Endothelial cell of umbilical vein (primary cell): ENCODE results near the gene DNAJC6. TPM values are rescaled to one million over a fixed set of nuclear protein-coding genes. Genes with fewer than 3 reads are reported as not detected.

Experiments
- BruUV-seq: library from RNA; stranded (reverse); fragments of 400-500 nt; replicated peaks from 2 replicates; lab custom pipeline; 2021; lab: Mats Ljungman, UMichigan
- CTCF ChIA-PET: fragments of 300-600, 350-600 bp; sonication (Branson Sonifier 250); formaldehyde crosslinking; loops from one replicate; lab custom pipeline; 2021; ENCODE audit warnings: antibody characterized with exemption, inconsistent platforms; lab: Charles Lee
- POLR2A ChIA-PET: fragments of 300-600, 350-600 bp; sonication (Branson Sonifier 250); formaldehyde crosslinking; loops from one replicate; lab custom pipeline; 2021; ENCODE audit warnings: antibody characterized with exemption, inconsistent platforms; lab: Charles Lee
- DNase-seq: peaks from one replicate; pipeline ENCODE4 v3.0.0-alpha.2; 2011; ENCODE audit warnings: low read depth, low spot score
- FAIRE-seq: peaks from 2 replicates; lab custom pipeline; 2011; peaks lifted over from hg19 to GRCh38; lab: Jason Lieb, UNC
- H2AFZ ChIP-seq: 2 replicates; pipeline ENCODE4 v1.6.0; 2012; ENCODE audit warnings: low read depth, low read length, control low read depth, inconsistent platforms
- H3K27ac ChIP-seq: 2 replicates; pipeline ENCODE4 v1.5.1; 2011; ENCODE audit warnings: low read depth, mild to moderate bottlenecking, control low read depth, low read length, moderate library complexity; ENCODE audit not compliant: insufficient read depth
- H3K27me3 ChIP-seq, 2 experiments: 2 replicates each; pipeline versions ENCODE4 v1.6.0 to v1.6.1; 2011; ENCODE audit warnings: low read length in 2 of 2, mixed read lengths in 1 of 2; ENCODE audit not compliant: control insufficient read depth in 2 of 2, insufficient read depth in 2 of 2
- H3K36me3 ChIP-seq, 2 experiments: 2 replicates in 1 of 2; 3 replicates in 1 of 2; pipeline ENCODE4 v1.5.1; 2011; ENCODE audit warnings: low read length in 2 of 2, mild to moderate bottlenecking in 1 of 2, moderate library complexity in 1 of 2; ENCODE audit not compliant: control insufficient read depth in 2 of 2, insufficient read depth in 2 of 2; ENCODE audit errors: extremely low read depth in 1 of 2
- H3K4me1 ChIP-seq: 3 replicates; pipeline ENCODE4 v1.5.1; 2011; ENCODE audit warnings: mild to moderate bottlenecking, low read length; ENCODE audit not compliant: control insufficient read depth, insufficient read depth; ENCODE audit errors: extremely low read depth
- H3K4me2 ChIP-seq: 2 replicates; pipeline ENCODE4 v1.6.1; 2011; ENCODE audit warnings: low read length, control low read depth, mixed read lengths; ENCODE audit not compliant: insufficient read depth
- H3K4me3 ChIP-seq, 3 experiments: fragments of 200-600 bp in 1 of 3; sonication (generic), shearing (Covaris generic) in 1 of 3; replicated peaks in 1 of 3; 2 replicates each; pipeline ENCODE4 v1.5.1; 2011 to 2016; ENCODE audit warnings: control low read depth in 3 of 3, low read length in 3 of 3, mild to moderate bottlenecking in 2 of 3, inconsistent platforms in 1 of 3, low read depth in 1 of 3, moderate library complexity in 1 of 3; ENCODE audit not compliant: insufficient read depth in 1 of 3
- H3K79me2 ChIP-seq: 2 replicates; pipeline ENCODE4 v1.6.0; 2012; ENCODE audit warnings: low read length, inconsistent platforms; ENCODE audit not compliant: control insufficient read depth, insufficient read depth
- H3K9ac ChIP-seq: replicated peaks from 2 replicates; pipeline ENCODE3; 2011; ENCODE audit warnings: low read length, control low read depth; ENCODE audit not compliant: insufficient read depth; ENCODE audit errors: extremely low read depth
- H3K9me1 ChIP-seq: replicated peaks from 3 replicates; pipeline ENCODE4 v1.6.0; 2011; ENCODE audit warnings: mild to moderate bottlenecking, low read length; ENCODE audit not compliant: control insufficient read depth, insufficient read depth; ENCODE audit errors: extremely low read depth
- H3K9me3 ChIP-seq: replicated peaks from 2 replicates; pipeline ENCODE4 v1.5.1; 2012; ENCODE audit warnings: low read length, inconsistent platforms; ENCODE audit not compliant: control insufficient read depth, insufficient read depth
- H4K20me1 ChIP-seq: replicated peaks from 2 replicates; pipeline ENCODE3; 2011; ENCODE audit warnings: mild to moderate bottlenecking, low read length; ENCODE audit not compliant: control insufficient read depth, insufficient read depth; ENCODE audit errors: extremely low read depth
- CTCF ChIP-seq, 2 donors: IDR thresholded peaks; 1 replicate in 1 of 2; 2 replicates in 1 of 2; pipeline ENCODE4 v1.5.1; 2011; ENCODE audit warnings: low read length in 2 of 2, mild to moderate bottlenecking in 2 of 2, moderate library complexity in 2 of 2, control low read depth in 1 of 2, inconsistent platforms in 1 of 2, low read depth in 1 of 2; ENCODE audit not compliant: insufficient read depth in 1 of 2; ENCODE audit errors: extremely low read depth in 1 of 2
- EZH2 ChIP-seq: IDR thresholded peaks from 2 replicates; pipeline ENCODE4 v1.6.1; 2012; ENCODE audit warnings: borderline replicate concordance, low read depth, mild to moderate bottlenecking, moderate library complexity, low read length, inconsistent platforms; ENCODE audit not compliant: severe bottlenecking
- FOS ChIP-seq: IDR thresholded peaks from 2 replicates; pipeline ENCODE4 v1.6.1; 2011; ENCODE audit warnings: mild to moderate bottlenecking, low read length, moderate library complexity, borderline replicate concordance; ENCODE audit not compliant: insufficient read depth
- GATA2 ChIP-seq: IDR thresholded peaks from 2 replicates; pipeline ENCODE4 v1.7.0; 2011; ENCODE audit warnings: low read depth, mild to moderate bottlenecking, moderate library complexity, mixed read lengths, low read length; ENCODE audit not compliant: insufficient read length, insufficient read depth
- JUN ChIP-seq: IDR thresholded peaks from 2 replicates; pipeline ENCODE4 v1.6.1; 2011; ENCODE audit warnings: borderline replicate concordance, low read depth; ENCODE audit not compliant: insufficient read length, insufficient read depth
- MAX ChIP-seq: IDR thresholded peaks from 2 replicates; pipeline ENCODE4 v1.6.1; 2011; ENCODE audit not compliant: insufficient read depth, insufficient read length
- MYC ChIP-seq: IDR thresholded peaks from one replicate; pipeline ENCODE4 v1.6.1; 2011; ENCODE audit warnings: mild to moderate bottlenecking, low read depth, low read length
- POLR2A ChIP-seq: IDR thresholded peaks from 2 replicates; pipeline ENCODE4 v1.6.1; 2012; ENCODE audit warnings: low read depth, mild to moderate bottlenecking, control low read depth, low read length
- POLR2AphosphoS5 ChIP-seq: IDR thresholded peaks from 2 replicates; pipeline ENCODE4 v1.6.1; 2012; ENCODE audit warnings: low read depth, mild to moderate bottlenecking, control low read depth, low read length, moderate library complexity; ENCODE audit not compliant: insufficient read depth
- dilution Hi-C: fragments of 300-500 bp; cut with MboI; formaldehyde crosslinking; loops from one replicate; pipeline ENCODE4 v1.15.0; 2019; ENCODE audit warnings: low sequenced_read_pairs; ENCODE audit not compliant: extremely low pct_ligation_motif_present
- intact Hi-C: fragments of 100-400 bp; cut with micrococcal nuclease; formaldehyde crosslinking; loops from one replicate; pipeline ENCODE4 v1.10.0; 2022
- polyA plus RNA-seq, 4 experiments: library from polyadenylated mRNA; depleted of rRNA in 3 of 4; stranded (reverse) in 3 of 4; unstranded in 1 of 4; fragments of >200 nt; gene quantifications; 2 replicates each; pipeline versions ENCODE4 v1.2.1 to v1.2.3, GENCODE V29; 2011 to 2012; ENCODE audit warnings: missing spikeins in 1 of 4
- total RNA-seq: library from RNA; stranded (reverse); gene quantifications from 2 replicates; pipeline ENCODE4 v1.2.3, GENCODE V29; 2021

The DNAJC6 gene
- total and polyA plus RNA-seq, 2 donors (not counting 3 experiments of a cell fraction or from before 2014, with no cell fraction given): 2.3 to 4.9 TPM

- intact Hi-C loops: no loop called here
- H3K27ac ChIP-seq: no peak overlapping the region
Observed at GRCh38 chr1:65343286-65343685, 33.9 kb downstream of the DNAJC6 start.

More at GRCh38 chr1:65343286-65343685, 33.9 kb downstream of the DNAJC6 start:
- ChIA-PET POLR2A (no interaction called here), CTCF (no interaction called here)
- Histone ChIP-seq H3K4me3 (no peak overlapping the region), H3K4me1 (no peaks in the 10 kb centered on the region), H3K9me3 (no peaks in the 10 kb centered on the region), H3K27me3 (no peaks in the 10 kb centered on the region), H3K36me3 (no peaks in the 10 kb centered on the region), H3K9me1 (no peaks in the 10 kb centered on the region), H3K9ac (no peak overlapping the region), H2AFZ (no peak overlapping the region), H3K4me2 (no peak overlapping the region), H4K20me1 (no peaks in the 10 kb centered on the region), H3K79me2 (no peaks in the 10 kb centered on the region)
- no peak for DNase-seq
- no TSS peak for BruUV-seq
- dilution Hi-C loops: no loop called here
- no peak for FAIRE-seq
- no peak for TF ChIP-seq FOS
- TF ChIP-seq JUN: no peak
- no peak for TF ChIP-seq MYC
- no peak for TF ChIP-seq POLR2AphosphoS5
- TF ChIP-seq CTCF (IDR thresholded peaks at IDR 0.05; ENCODE audit: extremely low read depth in 1 of 2, insufficient read depth in 1 of 2, low read depth in 1 of 2, low read length in 2 of 2): no peak
- TF ChIP-seq EZH2: no peak
- no peak for TF ChIP-seq GATA2
- no peak for TF ChIP-seq POLR2A
- no peak for TF ChIP-seq MAX
